Gastroesophageal sphincter (tissue), 4 donors: ENCODE data around the gene DCP1B. TPM values are rescaled to one million over a fixed set of nuclear protein-coding genes. Genes with fewer than 3 reads are reported as not detected.
A peak's percentile ranks its signal among the peaks of the same experiment; 100 is the strongest.

Experiments
- ATAC-seq: fragments of 150-250 bp; one replicate; pipeline ENCODE4 v1.9.1; 2016; ENCODE audit warnings: mild to moderate bottlenecking, moderate library complexity
- H3K27ac ChIP-seq, 4 donors: fragments of 200-600 bp; sonication (generic) in 3 of 4; 1 replicate in 3 of 4; 2 replicates in 1 of 4; pipeline ENCODE4 v1.5.1; 2016 to 2019
- H3K27me3 ChIP-seq: fragments of 200-600 bp; sonication (generic); one replicate; pipeline ENCODE4 v1.5.1; 2019
- H3K36me3 ChIP-seq, 2 donors: fragments of 200-600 bp; sonication (generic); one replicate each; pipeline ENCODE4 v1.5.1; 2019; ENCODE audit warnings: control low read depth in 1 of 2
- H3K4me1 ChIP-seq, 3 donors: fragments of 200-600 bp; sonication (generic); 1 replicate in 2 of 3; 2 replicates in 1 of 3; pipeline ENCODE4 v1.5.1; 2016 to 2019; ENCODE audit warnings: control low read depth in 2 of 3
- H3K4me3 ChIP-seq, 2 donors: fragments of 200-600 bp; sonication (generic); one replicate each; pipeline ENCODE4 v1.5.1; 2019; ENCODE audit warnings: mild to moderate bottlenecking in 1 of 2, moderate library complexity in 1 of 2
- H3K9me3 ChIP-seq, 3 donors: fragments of 200-600 bp; sonication (generic); one replicate each; pipeline ENCODE4 v1.5.1; 2017 to 2019; ENCODE audit warnings: control low read depth in 2 of 3
- EP300 ChIP-seq: sonication (generic); formaldehyde crosslinking; IDR thresholded peaks from one replicate; pipeline ENCODE4 v1.6.1; 2017; ENCODE audit warnings: antibody characterized with exemption, mild to moderate bottlenecking
- POLR2A ChIP-seq, 2 donors: fragments of 450-650 bp; IDR thresholded peaks; one replicate each; pipeline ENCODE4 v1.6.1; 2017; ENCODE audit warnings: antibody characterized with exemption in 2 of 2, mild to moderate bottlenecking in 2 of 2, moderate library complexity in 1 of 2
- POLR2AphosphoS5 ChIP-seq: sonication (generic); formaldehyde crosslinking; IDR thresholded peaks from one replicate; pipeline ENCODE4 v1.6.1; 2017; ENCODE audit warnings: antibody characterized with exemption
- WGBS, 2 donors: methylation state at CpG; one replicate each; pipeline ENCODE4 v1.1.5; 2018; ENCODE audit warnings: low coverage in 1 of 2; 5-methylcytosine and 5-hydroxymethylcytosine counted together
- total RNA-seq, 4 donors: library from RNA; depleted of rRNA; stranded (reverse); fragments of >200 nt; gene quantifications; one replicate each; pipeline ENCODE4 v1.1.0, GENCODE V29; 2016
- TF ChIP-seq, protein P1 (sequence below), 4 experiments: fragments of 200-600 bp in 2 of 4; fragments of 450-650 bp in 2 of 4; sonication (generic) in 1 of 4; IDR thresholded peaks; one replicate each; pipeline ENCODE4 v1.5.1; 2017 to 2019; ENCODE audit warnings: antibody characterized with exemption in 4 of 4, mild to moderate bottlenecking in 2 of 4, moderate library complexity in 2 of 4

DCP1B gene
- total RNA-seq, 4 donors from 2014 or later, result 26.1 to 30.4 (median 27.9) TPM

DNA sequence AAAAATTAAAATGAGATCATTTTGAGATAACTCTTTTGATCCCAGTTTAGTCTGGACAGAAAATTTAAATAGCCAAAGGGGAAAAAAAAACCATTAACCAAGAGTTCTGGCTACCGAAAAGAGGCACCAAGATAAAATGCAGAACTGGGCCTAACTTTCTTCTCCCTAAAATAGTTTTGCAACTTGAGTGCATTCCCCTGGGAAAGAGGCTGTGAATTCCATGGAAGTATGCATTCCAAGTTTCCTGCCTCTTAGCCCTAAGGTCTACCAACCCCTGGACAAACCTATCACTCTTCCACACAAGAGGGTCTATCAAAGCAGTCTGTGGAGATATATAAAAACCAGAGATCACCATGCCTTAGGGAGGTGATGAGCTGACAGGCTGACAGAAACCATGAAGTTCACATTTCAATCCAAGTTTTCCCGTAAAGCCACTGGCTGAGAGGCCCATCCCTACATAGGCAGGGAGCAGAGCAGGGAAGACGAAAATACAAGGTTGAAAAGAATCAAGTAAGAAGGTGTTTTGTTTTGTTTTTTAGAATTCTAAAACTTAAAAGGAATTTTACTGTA, 33.8 kb downstream of the DCP1B start:
- Histone ChIP-seq H3K36me3 (peaks cover 0 to 16% of the 10 kb centered on the region in 2 donors), H3K27me3 (no peaks in the 10 kb centered on the region), H3K4me3 (no peak overlapping the region), H3K9me3 (no peaks in the 10 kb centered on the region), H3K27ac (peak overlapping the region; percentile 86 to 99 (median 87)), H3K4me1 (peaks cover 7 to 94% (median 42%) of the 10 kb centered on the region in 3 donors)
- no peak for ATAC-seq
- WGBS, 2 donors, result 67 to 69% methylated on average over 3 of the region's 3 CpGs
- TF ChIP-seq POLR2A (IDR thresholded peaks at IDR 0.05), result no peak
- no peak for TF ChIP-seq EP300
- TF ChIP-seq, protein P1, sequence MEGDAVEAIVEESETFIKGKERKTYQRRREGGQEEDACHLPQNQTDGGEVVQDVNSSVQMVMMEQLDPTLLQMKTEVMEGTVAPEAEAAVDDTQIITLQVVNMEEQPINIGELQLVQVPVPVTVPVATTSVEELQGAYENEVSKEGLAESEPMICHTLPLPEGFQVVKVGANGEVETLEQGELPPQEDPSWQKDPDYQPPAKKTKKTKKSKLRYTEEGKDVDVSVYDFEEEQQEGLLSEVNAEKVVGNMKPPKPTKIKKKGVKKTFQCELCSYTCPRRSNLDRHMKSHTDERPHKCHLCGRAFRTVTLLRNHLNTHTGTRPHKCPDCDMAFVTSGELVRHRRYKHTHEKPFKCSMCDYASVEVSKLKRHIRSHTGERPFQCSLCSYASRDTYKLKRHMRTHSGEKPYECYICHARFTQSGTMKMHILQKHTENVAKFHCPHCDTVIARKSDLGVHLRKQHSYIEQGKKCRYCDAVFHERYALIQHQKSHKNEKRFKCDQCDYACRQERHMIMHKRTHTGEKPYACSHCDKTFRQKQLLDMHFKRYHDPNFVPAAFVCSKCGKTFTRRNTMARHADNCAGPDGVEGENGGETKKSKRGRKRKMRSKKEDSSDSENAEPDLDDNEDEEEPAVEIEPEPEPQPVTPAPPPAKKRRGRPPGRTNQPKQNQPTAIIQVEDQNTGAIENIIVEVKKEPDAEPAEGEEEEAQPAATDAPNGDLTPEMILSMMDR (IDR thresholded peaks at IDR 0.05), result no peak
- no peak for TF ChIP-seq POLR2AphosphoS5

DNA sequence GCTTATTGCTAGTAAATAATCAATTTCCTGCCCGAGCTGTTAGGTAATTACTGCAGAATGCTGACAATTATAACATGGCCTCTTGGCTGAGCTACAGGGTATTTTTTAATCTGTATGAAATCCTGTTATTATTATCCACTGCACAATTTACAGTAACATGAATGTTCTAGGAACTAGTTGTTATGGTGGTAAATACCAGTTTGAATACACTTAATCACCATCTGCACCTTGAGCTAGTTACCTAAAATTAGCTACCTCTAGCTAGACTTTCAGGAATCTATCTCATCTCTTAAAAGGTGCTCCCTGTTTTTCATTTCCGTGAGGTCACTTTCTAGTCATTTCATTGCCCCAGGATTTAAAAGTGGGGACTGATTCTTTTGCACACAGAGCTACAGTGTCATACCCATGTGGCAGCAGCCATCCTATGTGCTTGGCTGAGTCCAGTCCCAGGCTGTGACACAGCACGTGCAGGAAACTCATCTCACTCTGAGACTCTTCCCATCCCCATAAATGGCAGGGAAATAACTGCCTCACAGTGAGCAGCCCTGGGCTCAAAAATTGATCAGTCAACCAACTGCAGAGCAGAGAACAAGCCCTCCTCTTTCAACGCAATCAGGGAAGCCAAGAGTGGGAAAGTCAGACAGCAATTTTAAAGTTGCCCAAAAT, 37.6 kb downstream of the DCP1B start:
- WGBS, 2 donors, result 18 to 63% methylated on average over 3 to 4 of the region's 4 CpGs
- Histone ChIP-seq H3K9me3 (no peaks in the 10 kb centered on the region), H3K4me3 (no peak overlapping the region), H3K36me3 (peaks cover 0 to 44% of the 10 kb centered on the region in 2 donors), H3K4me1 (peaks cover 0 to 63% (median 19%) of the 10 kb centered on the region in 3 donors), H3K27me3 (no peaks in the 10 kb centered on the region), H3K27ac (peak overlapping the region; percentile 61 to 88 (median 80))
- ATAC-seq, result peak; percentile 77
- TF ChIP-seq POLR2AphosphoS5 (peak; percentile 57), POLR2A (IDR thresholded peaks at IDR 0.05) (no peak), EP300 (no peak)
- TF ChIP-seq, protein P1 (IDR thresholded peaks at IDR 0.05), result no peak

DNA sequence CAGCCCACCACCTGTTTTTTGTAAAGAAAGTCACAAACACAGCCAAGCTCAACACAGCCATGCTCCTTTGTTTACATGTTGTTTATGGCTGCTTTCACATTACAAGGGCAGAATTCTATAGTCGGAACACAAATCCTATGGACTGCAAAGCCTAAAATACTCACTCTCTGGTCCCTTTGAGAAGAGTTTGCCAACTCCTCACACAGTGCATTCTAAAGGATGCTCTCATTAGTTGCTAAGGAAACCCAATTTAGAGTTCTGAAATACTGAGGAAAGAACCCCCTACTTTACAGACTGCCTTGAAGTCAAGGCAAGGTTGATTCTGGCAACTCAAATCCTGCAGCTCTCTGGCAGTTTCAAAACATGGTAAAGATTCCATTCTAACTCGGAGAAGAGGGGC, 38.3 kb downstream of the DCP1B start:
- TF ChIP-seq EP300 (no peak), POLR2AphosphoS5 (no peak), POLR2A (IDR thresholded peaks at IDR 0.05) (no peak)
- TF ChIP-seq, protein P1 (IDR thresholded peaks at IDR 0.05), result no peak
- H3K9me3 ChIP-seq, result no peaks in the 10 kb centered on the region
- no peak overlapping the region for H3K4me3 ChIP-seq
- H3K36me3 ChIP-seq, result peaks cover 0 to 50% of the 10 kb centered on the region in 2 donors
- H3K4me1 ChIP-seq, result peaks cover 0 to 57% (median 17%) of the 10 kb centered on the region in 3 donors
- WGBS, 2 donors, result 32 to 93% methylated on average over 2 of the region's 2 CpGs
- no peak for ATAC-seq
- no peaks in the 10 kb centered on the region for H3K27me3 ChIP-seq
- peak overlapping the region; percentile 61 to 88 (median 80) for H3K27ac ChIP-seq

DNA sequence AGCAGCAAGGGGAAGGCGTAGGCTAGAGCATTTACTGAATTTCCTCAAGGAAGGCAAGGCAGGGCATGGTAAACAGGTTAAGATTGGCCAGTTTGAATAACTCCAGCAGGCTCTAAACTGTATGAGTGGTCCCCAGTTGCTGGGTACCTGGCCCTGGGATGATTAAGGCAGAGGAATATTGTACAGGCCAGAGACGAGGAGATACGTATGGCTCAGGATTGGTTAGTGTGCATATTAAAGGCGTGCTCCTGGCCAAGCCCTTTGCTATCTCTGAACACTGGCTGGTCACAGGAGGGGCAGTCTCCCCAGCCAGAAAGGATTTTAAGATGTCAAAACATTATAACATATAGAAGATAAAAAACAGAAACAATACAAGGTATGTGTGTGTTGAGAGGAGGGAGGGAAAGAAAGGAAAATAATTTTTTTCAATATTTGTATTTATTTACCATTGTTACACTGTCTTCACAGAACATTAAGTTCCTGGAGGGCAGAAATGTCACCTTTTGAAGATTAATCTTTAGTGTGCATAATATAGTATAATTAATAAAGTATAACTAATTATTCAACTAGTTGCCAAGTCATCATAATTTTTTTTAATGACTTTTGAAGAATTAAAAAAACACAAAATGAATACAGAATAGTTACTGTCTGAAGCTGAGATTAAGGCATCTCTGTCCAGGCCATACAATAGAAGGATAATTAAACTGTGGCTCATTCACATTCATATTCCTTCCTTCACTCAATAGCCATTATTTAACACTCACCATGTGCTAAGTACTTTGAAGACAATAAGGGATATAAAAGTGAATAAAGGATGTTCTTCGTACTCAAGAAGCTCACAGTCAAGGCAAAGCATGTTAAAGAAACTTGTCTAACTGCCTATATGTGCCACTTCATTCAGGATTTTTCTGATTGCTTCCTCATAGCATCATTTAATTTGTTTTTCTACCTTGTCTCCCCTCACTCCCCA, 41.9 kb downstream of the DCP1B start:
- TF ChIP-seq, protein P1 (IDR thresholded peaks at IDR 0.05), result no peak
- TF ChIP-seq EP300, result no peak
- no peak for TF ChIP-seq POLR2A (IDR thresholded peaks at IDR 0.05)
- TF ChIP-seq POLR2AphosphoS5, result no peak
- no peak for ATAC-seq
- H3K4me3 ChIP-seq, result no peak overlapping the region
- H3K4me1 ChIP-seq, result peaks cover 0 to 22% (median 13%) of the 10 kb centered on the region in 3 donors
- no peaks in the 10 kb centered on the region for H3K27me3 ChIP-seq
- peak overlapping the region; percentile 53 to 76 (median 72) for H3K27ac ChIP-seq
- peaks cover 0 to 57% of the 10 kb centered on the region in 2 donors for H3K36me3 ChIP-seq
- no peaks in the 10 kb centered on the region for H3K9me3 ChIP-seq
- WGBS, 2 donors, result 67 to 76% methylated on average over 5 of the region's 5 CpGs
